HUES48 (cell line): ENCODE measurements around the gene IFI27.

Source experiments
- H3K27ac ChIP-seq: one replicate; pipeline ENCODE4 v1.7.0; 2013; ENCODE audit warnings: low read depth, low read length, inconsistent platforms
- H3K27me3 ChIP-seq: 2 replicates; pipeline ENCODE4 v1.6.1; 2013; ENCODE audit warnings: mild to moderate bottlenecking, low read length; ENCODE audit not compliant: control insufficient read depth, insufficient read depth
- H3K36me3 ChIP-seq: 2 replicates; pipeline ENCODE4 v1.6.1; 2013; ENCODE audit warnings: low read length; ENCODE audit not compliant: control insufficient read depth, insufficient read depth
- H3K4me1 ChIP-seq: 2 replicates; pipeline ENCODE4 v1.6.1; 2013; ENCODE audit warnings: mild to moderate bottlenecking, low read length; ENCODE audit not compliant: control insufficient read depth, insufficient read depth
- H3K4me3 ChIP-seq: 2 replicates; pipeline ENCODE4 v1.5.1; 2013; ENCODE audit warnings: mild to moderate bottlenecking, low read depth, low read length
- H3K9ac ChIP-seq: 2 replicates; pipeline ENCODE4 v1.6.1; 2013; ENCODE audit warnings: mild to moderate bottlenecking, low read depth, low read length, moderate library complexity
- H3K9me3 ChIP-seq: 2 replicates; pipeline ENCODE4 v1.6.1; 2013; ENCODE audit warnings: low read length; ENCODE audit not compliant: control insufficient read depth, insufficient read depth

IFI27 gene

GRCh38 chr14:94157197-94157596 lies 46.7 kb downstream of the IFI27 start:
- no peak overlapping the region for H3K9ac ChIP-seq
- H3K4me3 ChIP-seq = no peak overlapping the region
- no peaks in the 10 kb centered on the region for H3K4me1 ChIP-seq
- no peaks in the 10 kb centered on the region; the same call in 1 of the 2 replicates for H3K9me3 ChIP-seq
- no peaks in the 10 kb centered on the region for H3K27me3 ChIP-seq
- H3K36me3 ChIP-seq = no peaks in the 10 kb centered on the region
- no peak overlapping the region for H3K27ac ChIP-seq

DNA sequence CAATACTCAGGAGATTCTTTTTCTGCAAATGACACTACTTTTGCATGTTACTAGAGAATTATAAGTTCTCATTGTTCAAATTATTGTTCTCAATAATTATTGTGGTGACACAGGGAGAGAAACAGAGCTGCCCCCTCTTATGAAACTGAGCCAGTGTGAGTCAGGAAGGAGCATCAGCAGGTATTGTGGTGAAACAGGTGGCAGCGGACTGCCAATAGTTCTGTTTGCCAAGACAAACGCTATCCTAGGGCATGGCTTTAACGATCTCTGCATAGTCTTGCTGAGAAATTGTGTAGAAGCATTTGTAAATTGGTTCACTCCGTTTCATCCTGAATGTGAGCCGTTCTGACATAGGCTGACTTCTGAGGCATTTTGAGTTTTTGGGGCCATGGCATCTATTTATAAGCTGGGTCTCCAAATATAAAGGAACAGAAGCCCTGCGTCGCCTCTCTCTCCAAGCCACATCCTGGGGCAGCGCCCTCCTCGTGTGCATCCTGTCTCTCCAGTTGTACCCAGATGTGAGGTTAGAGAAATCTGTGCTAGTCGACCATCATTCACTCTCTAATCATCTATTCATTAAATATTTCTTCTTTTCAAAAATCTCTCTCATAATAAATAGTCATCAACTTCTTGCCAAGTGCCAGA lies 47.8 kb downstream of the IFI27 start:
- H3K36me3 ChIP-seq = no peaks in the 10 kb centered on the region
- H3K27me3 ChIP-seq = no peaks in the 10 kb centered on the region
- H3K27ac ChIP-seq = no peak overlapping the region
- H3K4me3 ChIP-seq = no peak overlapping the region
- H3K9me3 ChIP-seq = no peaks in the 10 kb centered on the region; the same call in 1 of the 2 replicates
- no peaks in the 10 kb centered on the region for H3K4me1 ChIP-seq
- H3K9ac ChIP-seq = no peak overlapping the region

- H3K27ac ChIP-seq = no peak overlapping the region
- no peaks in the 10 kb centered on the region for H3K9me3 ChIP-seq
- H3K9ac ChIP-seq = no peak overlapping the region
- peaks cover 15% of the 10 kb centered on the region for H3K4me1 ChIP-seq
- peaks cover 12% of the 10 kb centered on the region for H3K27me3 ChIP-seq
- H3K4me3 ChIP-seq = no peak overlapping the region
- no peaks in the 10 kb centered on the region for H3K36me3 ChIP-seq
Observed at GRCh38 chr14:94161058-94161457, 50.5 kb downstream of the IFI27 start.

DNA sequence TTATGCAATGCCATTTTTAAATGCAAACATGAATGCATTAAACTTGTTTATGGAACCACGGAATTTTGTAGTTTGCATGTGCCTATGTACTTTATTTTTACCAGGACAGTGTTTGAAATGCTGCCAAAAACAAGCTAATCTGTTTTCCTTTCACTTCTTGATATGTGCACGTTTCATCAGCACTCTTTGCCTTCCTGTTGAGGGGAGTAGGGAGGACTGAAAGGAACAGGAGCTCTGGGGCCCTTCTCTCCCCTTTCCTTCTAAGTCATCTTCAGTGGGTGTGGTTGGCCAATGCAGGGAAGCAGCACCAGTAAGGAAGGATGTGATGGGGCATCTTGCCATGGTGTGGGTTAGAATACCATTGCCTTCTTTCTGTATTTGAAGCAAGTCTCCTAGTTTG lies 51.4 kb downstream of the IFI27 start:
- no peaks in the 10 kb centered on the region for H3K9me3 ChIP-seq
- H3K36me3 ChIP-seq = no peaks in the 10 kb centered on the region
- peaks cover 15% of the 10 kb centered on the region for H3K4me1 ChIP-seq
- H3K4me3 ChIP-seq = no peak overlapping the region
- no peak overlapping the region for H3K9ac ChIP-seq
- no peak overlapping the region for H3K27ac ChIP-seq
- H3K27me3 ChIP-seq = peaks cover 12% of the 10 kb centered on the region

- H3K27me3 ChIP-seq = peaks cover 12% of the 10 kb centered on the region
- H3K9me3 ChIP-seq = no peaks in the 10 kb centered on the region
- H3K4me1 ChIP-seq = peaks cover 15% of the 10 kb centered on the region
- H3K9ac ChIP-seq = no peak overlapping the region
- no peak overlapping the region for H3K4me3 ChIP-seq
- no peak overlapping the region for H3K27ac ChIP-seq
- H3K36me3 ChIP-seq = no peaks in the 10 kb centered on the region
Observed at GRCh38 chr14:94162466-94162865, 51.9 kb downstream of the IFI27 start.

DNA sequence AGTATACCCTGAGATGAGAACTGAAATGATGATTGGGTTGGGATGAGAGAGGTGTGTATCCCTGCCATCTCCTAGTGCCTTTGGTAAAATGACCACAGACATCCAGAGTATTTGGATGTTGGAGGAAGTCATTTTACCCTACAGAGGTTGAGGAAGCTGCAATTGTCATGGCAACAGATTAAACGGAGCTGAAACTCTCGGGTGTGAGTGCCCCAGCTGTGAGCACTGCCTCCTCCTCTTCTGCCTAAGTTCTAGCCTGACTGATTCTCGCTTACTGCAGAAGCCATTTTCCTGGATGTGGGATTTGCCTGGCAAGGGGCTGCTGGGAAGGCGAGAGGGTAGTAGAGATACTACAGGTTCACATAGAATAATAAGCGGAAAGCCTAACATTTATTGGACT lies 53.3 kb downstream of the IFI27 start:
- Histone ChIP-seq H3K4me3 (no peak overlapping the region), H3K9ac (no peak overlapping the region), H3K27ac (no peak overlapping the region), H3K4me1 (peaks cover 15% of the 10 kb centered on the region), H3K9me3 (no peaks in the 10 kb centered on the region), H3K36me3 (no peaks in the 10 kb centered on the region), H3K27me3 (peaks cover 12% of the 10 kb centered on the region)

- Histone ChIP-seq H3K27me3 (peaks cover 12% of the 10 kb centered on the region), H3K4me3 (0 out of 2 replicates have a peak overlapping the region, but pooled peaks have one; percentile 9), H3K36me3 (no peaks in the 10 kb centered on the region), H3K9me3 (no peaks in the 10 kb centered on the region), H3K9ac (no peak overlapping the region), H3K4me1 (peaks cover 15% of the 10 kb centered on the region), H3K27ac (no peak overlapping the region)
Observed at GRCh38 chr14:94164685-94165431, 54.3 kb downstream of the IFI27 start.

GRCh38 chr14:94165744-94166143 lies 55.2 kb downstream of the IFI27 start:
- Histone ChIP-seq H3K36me3 (no peaks in the 10 kb centered on the region), H3K4me3 (no peak overlapping the region), H3K27me3 (peaks cover 12% of the 10 kb centered on the region), H3K9me3 (no peaks in the 10 kb centered on the region), H3K4me1 (peaks cover 15% of the 10 kb centered on the region), H3K27ac (no peak overlapping the region), H3K9ac (no peak overlapping the region)
